ENCODE results near the gene CYP8B1.

Gene CYP8B1

GRCh38 chr3:42831321-42831713, 44.4 kb downstream of the CYP8B1 start:
- no peaks in the 10 kb centered on the region for H3K4me1 Mint-ChIP-seq (ENCODE audit: low read depth)
- intact Hi-C loops (cut with micrococcal nuclease): loop anchor here (1.0 to 2.0 kb wide), 2 partner anchors 50 to 51 kb away; no protein-coding TSS in a partner anchor
- H3K4me3 Mint-ChIP-seq: no peak overlapping the region
- H3K27me3 Mint-ChIP-seq: peaks cover 2% of the 10 kb centered on the region
- H3K9me3 Mint-ChIP-seq: no peaks in the 10 kb centered on the region
- no peaks in the 10 kb centered on the region for H3K36me3 Mint-ChIP-seq (ENCODE audit: low read depth)
- no peak overlapping the region for H3K27ac Mint-ChIP-seq

- no peak overlapping the region for H3K27ac Mint-ChIP-seq
- peaks cover 2% of the 10 kb centered on the region for H3K27me3 Mint-ChIP-seq
- no peak overlapping the region for H3K4me3 Mint-ChIP-seq
- H3K4me1 Mint-ChIP-seq (ENCODE audit: low read depth): no peaks in the 10 kb centered on the region
- intact Hi-C loops (cut with micrococcal nuclease): loop anchor here (1.0 to 2.0 kb wide), 2 partner anchors 50 to 51 kb away; no protein-coding TSS in a partner anchor
- H3K36me3 Mint-ChIP-seq (ENCODE audit: low read depth): no peaks in the 10 kb centered on the region
- no peaks in the 10 kb centered on the region for H3K9me3 Mint-ChIP-seq
Measured at GRCh38 chr3:42830437-42831320, 45.0 kb downstream of the CYP8B1 start.

- Mint-ChIP-seq H3K9me3 (no peaks in the 10 kb centered on the region), H3K27me3 (peaks cover 2% of the 10 kb centered on the region), H3K27ac (no peak overlapping the region), H3K36me3 (ENCODE audit: low read depth) (no peaks in the 10 kb centered on the region), H3K4me1 (ENCODE audit: low read depth) (no peaks in the 10 kb centered on the region), H3K4me3 (no peak overlapping the region)
- intact Hi-C loops (cut with micrococcal nuclease): loop anchor here (2.0 kb wide), 1 partner anchor 49 kb away; no protein-coding TSS in a partner anchor
Measured at GRCh38 chr3:42829628-42830436, 45.8 kb downstream of the CYP8B1 start.

- H3K36me3 Mint-ChIP-seq (ENCODE audit: low read depth): no peaks in the 10 kb centered on the region
- peaks cover 2% of the 10 kb centered on the region for H3K27me3 Mint-ChIP-seq
- intact Hi-C loops (cut with micrococcal nuclease): no loop called here
- no peak overlapping the region for H3K27ac Mint-ChIP-seq
- no peaks in the 10 kb centered on the region for H3K4me1 Mint-ChIP-seq (ENCODE audit: low read depth)
- no peaks in the 10 kb centered on the region for H3K9me3 Mint-ChIP-seq
- H3K4me3 Mint-ChIP-seq: no peak overlapping the region
Measured at GRCh38 chr3:42829083-42829627, 46.5 kb downstream of the CYP8B1 start.

- no peaks in the 10 kb centered on the region for H3K9me3 Mint-ChIP-seq
- H3K36me3 Mint-ChIP-seq (ENCODE audit: low read depth): no peaks in the 10 kb centered on the region
- intact Hi-C loops (cut with micrococcal nuclease): no loop called here
- H3K4me3 Mint-ChIP-seq: no peak overlapping the region
- no peak overlapping the region for H3K27ac Mint-ChIP-seq
- peaks cover 2% of the 10 kb centered on the region for H3K27me3 Mint-ChIP-seq
- peaks cover 7% of the 10 kb centered on the region for H3K4me1 Mint-ChIP-seq (ENCODE audit: low read depth)
Measured at GRCh38 chr3:42827654-42828053, 48.0 kb downstream of the CYP8B1 start.

GRCh38 chr3:42827023-42827422, 48.7 kb downstream of the CYP8B1 start:
- Mint-ChIP-seq H3K27ac (no peak overlapping the region), H3K27me3 (peaks cover 2% of the 10 kb centered on the region), H3K4me1 (ENCODE audit: low read depth) (peaks cover 8% of the 10 kb centered on the region), H3K4me3 (no peak overlapping the region), H3K36me3 (ENCODE audit: low read depth) (no peaks in the 10 kb centered on the region), H3K9me3 (no peaks in the 10 kb centered on the region)
- intact Hi-C loops (cut with micrococcal nuclease): no loop called here

GRCh38 chr3:42826141-42826540, 49.5 kb downstream of the CYP8B1 start:
- Mint-ChIP-seq H3K27me3 (peaks cover 2% of the 10 kb centered on the region), H3K9me3 (no peaks in the 10 kb centered on the region), H3K36me3 (ENCODE audit: low read depth) (no peaks in the 10 kb centered on the region), H3K27ac (no peak overlapping the region), H3K4me1 (ENCODE audit: low read depth) (peaks cover 8% of the 10 kb centered on the region), H3K4me3 (no peak overlapping the region)
- intact Hi-C loops (cut with micrococcal nuclease): no loop called here

GRCh38 chr3:42823351-42823750, 52.3 kb downstream of the CYP8B1 start:
- Mint-ChIP-seq H3K36me3 (ENCODE audit: low read depth) (no peaks in the 10 kb centered on the region), H3K4me3 (no peak overlapping the region), H3K27ac (no peak overlapping the region), H3K4me1 (ENCODE audit: low read depth) (peaks cover 8% of the 10 kb centered on the region), H3K9me3 (no peaks in the 10 kb centered on the region), H3K27me3 (no peaks in the 10 kb centered on the region)
- intact Hi-C loops (cut with micrococcal nuclease): no loop called here

GRCh38 chr3:42822828-42823227, 52.9 kb downstream of the CYP8B1 start:
- intact Hi-C loops (cut with micrococcal nuclease): no loop called here
- no peaks in the 10 kb centered on the region for H3K27me3 Mint-ChIP-seq
- H3K9me3 Mint-ChIP-seq: no peaks in the 10 kb centered on the region
- H3K36me3 Mint-ChIP-seq (ENCODE audit: low read depth): no peaks in the 10 kb centered on the region
- H3K27ac Mint-ChIP-seq: no peak overlapping the region
- no peak overlapping the region for H3K4me3 Mint-ChIP-seq
- H3K4me1 Mint-ChIP-seq (ENCODE audit: low read depth): peaks cover 8% of the 10 kb centered on the region

Measured in dendritic cell treated with granulocyte-macrophage colony-stimulating factor and Interleukin-4, amounts not matched to agents 40 ng/mL and 50 ng/mL, for 4 days (primary cell).